Endothelial cell (in vitro differentiated cells): Measurements from ENCODE around the gene KIF20B. TPM values are rescaled to one million over a fixed set of nuclear protein-coding genes. Genes with fewer than 3 reads are reported as not detected.

ENCODE experiments used
- DNase-seq: peaks from one replicate; pipeline ENCODE4 v3.0.0; 2021; ENCODE audit warnings: low spot score
- H3K27ac Mint-ChIP-seq: one replicate; pipeline ENCODE4 v1.8.0; 2021; ENCODE audit warnings: mixed read lengths, inconsistent platforms; ENCODE audit not compliant: unreplicated experiment
- H3K27me3 Mint-ChIP-seq: one replicate; pipeline ENCODE4 v1.8.0; 2021; ENCODE audit warnings: mild to moderate bottlenecking, moderate library complexity, mixed read lengths, inconsistent platforms; ENCODE audit not compliant: unreplicated experiment
- H3K36me3 Mint-ChIP-seq: one replicate; pipeline ENCODE4 v1.8.0; 2021; ENCODE audit warnings: mild to moderate bottlenecking, low read depth, mixed read lengths, inconsistent platforms; ENCODE audit not compliant: unreplicated experiment
- H3K4me1 Mint-ChIP-seq: one replicate; pipeline ENCODE4 v1.8.0; 2021; ENCODE audit warnings: mild to moderate bottlenecking, mixed read lengths, inconsistent platforms; ENCODE audit not compliant: unreplicated experiment
- H3K4me3 Mint-ChIP-seq: one replicate; pipeline ENCODE4 v1.8.0; 2021; ENCODE audit warnings: mild to moderate bottlenecking, mixed read lengths, inconsistent platforms; ENCODE audit not compliant: unreplicated experiment
- H3K9me3 Mint-ChIP-seq: one replicate; pipeline ENCODE4 v1.8.0; 2021; ENCODE audit warnings: mixed read lengths, inconsistent platforms; ENCODE audit not compliant: unreplicated experiment
- total RNA-seq: library from RNA; stranded (reverse); fragmentation: NEBNext Ultra II Directional; extraction: Animal tissue kit (Norgen Biotek cat#: 25700); gene quantifications from one replicate; pipeline ENCODE4 v1.2.1, GENCODE V29; 2021; ENCODE audit not compliant: unreplicated experiment
- TF ChIP-seq, protein P1 (sequence below): fragments of 200-600 bp; sonication (generic); IDR thresholded peaks from one replicate; pipeline ENCODE4 v1.5.0; 2021; ENCODE audit warnings: antibody characterized with exemption; ENCODE audit not compliant: unreplicated experiment

The KIF20B gene
- total RNA-seq, 1 donor from 2014 or later = 12.9 TPM

DNA sequence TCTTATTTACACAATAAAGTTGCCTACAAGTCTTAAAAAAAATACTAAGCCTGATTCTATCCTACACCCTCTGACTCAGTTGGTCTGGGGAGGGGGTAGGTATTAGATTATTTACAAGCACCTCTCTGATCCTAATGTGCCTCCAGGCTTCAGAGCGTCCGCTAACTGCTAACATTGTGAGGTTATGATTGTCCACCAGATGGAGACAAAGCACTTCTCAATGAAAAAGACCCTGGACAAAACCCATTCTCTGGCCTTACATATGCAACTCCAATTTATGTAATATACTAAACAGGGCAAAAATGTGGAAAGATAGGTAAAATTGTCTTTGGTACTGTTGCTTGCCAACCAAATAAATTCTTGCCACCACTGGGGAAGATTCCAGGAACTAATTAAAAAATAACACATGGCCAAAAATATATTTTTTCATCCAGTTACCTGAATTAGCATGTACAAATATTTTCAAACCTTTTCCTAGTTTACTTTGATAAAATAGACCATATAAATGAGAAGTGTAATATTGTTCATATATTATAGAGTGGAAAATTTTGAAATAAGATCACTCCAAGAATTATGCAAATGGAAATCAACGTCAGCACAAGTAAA lies 92.4 kb downstream of the KIF20B start:
- TF ChIP-seq, protein P1, sequence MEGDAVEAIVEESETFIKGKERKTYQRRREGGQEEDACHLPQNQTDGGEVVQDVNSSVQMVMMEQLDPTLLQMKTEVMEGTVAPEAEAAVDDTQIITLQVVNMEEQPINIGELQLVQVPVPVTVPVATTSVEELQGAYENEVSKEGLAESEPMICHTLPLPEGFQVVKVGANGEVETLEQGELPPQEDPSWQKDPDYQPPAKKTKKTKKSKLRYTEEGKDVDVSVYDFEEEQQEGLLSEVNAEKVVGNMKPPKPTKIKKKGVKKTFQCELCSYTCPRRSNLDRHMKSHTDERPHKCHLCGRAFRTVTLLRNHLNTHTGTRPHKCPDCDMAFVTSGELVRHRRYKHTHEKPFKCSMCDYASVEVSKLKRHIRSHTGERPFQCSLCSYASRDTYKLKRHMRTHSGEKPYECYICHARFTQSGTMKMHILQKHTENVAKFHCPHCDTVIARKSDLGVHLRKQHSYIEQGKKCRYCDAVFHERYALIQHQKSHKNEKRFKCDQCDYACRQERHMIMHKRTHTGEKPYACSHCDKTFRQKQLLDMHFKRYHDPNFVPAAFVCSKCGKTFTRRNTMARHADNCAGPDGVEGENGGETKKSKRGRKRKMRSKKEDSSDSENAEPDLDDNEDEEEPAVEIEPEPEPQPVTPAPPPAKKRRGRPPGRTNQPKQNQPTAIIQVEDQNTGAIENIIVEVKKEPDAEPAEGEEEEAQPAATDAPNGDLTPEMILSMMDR = peak; percentile 82
- H3K4me1 Mint-ChIP-seq = peaks cover 7% of the 10 kb centered on the region
- no peak overlapping the region for H3K4me3 Mint-ChIP-seq
- DNase-seq = peak; percentile 54
- no peaks in the 10 kb centered on the region for H3K9me3 Mint-ChIP-seq
- H3K36me3 Mint-ChIP-seq = no peaks in the 10 kb centered on the region
- no peak overlapping the region for H3K27ac Mint-ChIP-seq
- H3K27me3 Mint-ChIP-seq = no peaks in the 10 kb centered on the region

DNA sequence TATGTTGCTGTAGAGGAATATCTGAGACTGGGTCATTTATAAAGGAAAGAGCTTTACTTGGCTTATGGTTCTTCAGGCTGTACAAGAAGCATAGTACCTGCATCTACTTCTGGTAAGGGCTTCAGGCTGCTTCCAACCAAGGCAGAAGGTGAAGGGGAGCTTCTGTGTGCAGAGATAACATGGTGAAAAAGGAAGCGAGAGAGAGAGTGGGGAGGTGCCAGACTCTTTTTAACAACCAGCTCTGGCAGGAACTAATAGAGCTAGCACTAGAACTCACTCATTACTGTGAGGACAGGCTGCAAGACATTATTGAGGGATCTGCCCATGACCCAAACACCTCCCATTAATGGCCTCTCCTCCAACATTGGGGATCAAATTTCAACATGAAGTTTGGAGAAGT lies 94.5 kb downstream of the KIF20B start:
- no peaks in the 10 kb centered on the region for H3K9me3 Mint-ChIP-seq
- no peak overlapping the region for H3K27ac Mint-ChIP-seq
- no peak overlapping the region for H3K4me3 Mint-ChIP-seq
- H3K4me1 Mint-ChIP-seq = peaks cover 3% of the 10 kb centered on the region
- no peak for DNase-seq
- TF ChIP-seq, protein P1 = no peak
- no peaks in the 10 kb centered on the region for H3K36me3 Mint-ChIP-seq
- H3K27me3 Mint-ChIP-seq = no peaks in the 10 kb centered on the region

DNA sequence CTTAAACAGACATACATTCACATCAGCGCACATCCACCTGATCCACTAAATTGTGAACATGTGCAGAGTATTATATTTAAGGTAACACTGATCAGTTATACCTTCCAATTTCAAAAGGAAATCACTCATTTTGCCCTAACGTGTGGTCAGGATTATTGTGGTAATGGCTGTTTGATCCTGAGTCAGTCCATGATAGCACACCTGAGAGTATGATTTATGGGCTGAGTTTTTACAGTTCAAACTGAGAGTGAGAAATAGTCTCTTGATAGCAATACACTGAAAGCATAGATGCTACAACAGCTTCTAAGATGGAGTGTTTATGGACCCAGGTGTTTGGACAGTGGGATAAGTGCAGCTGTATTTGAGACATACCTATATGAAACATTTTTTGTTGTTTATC lies 96.7 kb downstream of the KIF20B start:
- no peak for DNase-seq
- TF ChIP-seq, protein P1 = no peak
- no peaks in the 10 kb centered on the region for H3K9me3 Mint-ChIP-seq
- H3K4me1 Mint-ChIP-seq = peaks cover 3% of the 10 kb centered on the region
- H3K4me3 Mint-ChIP-seq = no peak overlapping the region
- H3K36me3 Mint-ChIP-seq = no peaks in the 10 kb centered on the region
- H3K27me3 Mint-ChIP-seq = no peaks in the 10 kb centered on the region
- no peak overlapping the region for H3K27ac Mint-ChIP-seq

DNA sequence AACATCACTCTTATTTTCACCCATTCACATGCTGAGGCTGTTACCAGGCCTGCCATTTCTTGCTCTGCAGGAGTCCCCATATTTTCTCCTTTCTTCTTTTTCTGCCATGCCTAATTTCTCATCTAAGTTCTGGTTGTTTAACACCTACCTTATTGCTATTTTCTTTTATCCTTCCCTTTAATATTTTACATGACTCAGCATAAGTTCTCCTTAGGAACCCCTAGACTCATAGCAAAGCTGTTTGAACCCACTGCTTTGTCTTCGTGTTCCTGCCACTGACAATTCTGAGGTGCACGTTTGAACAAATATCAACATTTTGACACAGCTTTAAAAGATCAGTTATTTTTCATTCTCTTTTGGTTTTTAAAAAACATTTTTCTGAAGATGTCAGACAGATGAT lies 98.2 kb downstream of the KIF20B start:
- H3K4me1 Mint-ChIP-seq = peaks cover 3% of the 10 kb centered on the region
- no peaks in the 10 kb centered on the region for H3K27me3 Mint-ChIP-seq
- H3K27ac Mint-ChIP-seq = no peak overlapping the region

DNA sequence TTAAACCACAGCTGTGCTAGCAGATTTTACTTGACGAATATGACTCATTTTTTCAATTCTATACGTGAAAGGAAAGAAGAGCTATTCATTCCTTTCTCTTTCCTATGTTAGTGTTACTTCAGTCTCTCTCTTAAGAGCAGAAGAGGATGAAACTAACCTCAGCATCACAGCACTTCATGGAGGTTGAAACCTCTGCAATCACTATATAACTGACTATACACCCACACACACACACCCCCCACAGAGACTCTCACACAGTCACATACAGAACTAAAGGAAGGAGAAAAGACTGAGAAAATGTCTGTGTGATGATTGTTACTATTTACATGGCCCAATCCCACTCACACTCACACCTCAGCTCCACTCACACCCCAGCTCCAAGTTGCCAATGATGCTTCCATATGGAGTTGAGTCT lies 104.2 kb downstream of the KIF20B start:
- Mint-ChIP-seq H3K9me3 (no peaks in the 10 kb centered on the region), H3K4me3 (no peak overlapping the region)

More for the DNA sequence above, 98.2 kb downstream of the KIF20B start:
- TF ChIP-seq, protein P1 = no peak
- H3K36me3 Mint-ChIP-seq = no peaks in the 10 kb centered on the region
- H3K4me3 Mint-ChIP-seq = no peak overlapping the region
- no peaks in the 10 kb centered on the region for H3K9me3 Mint-ChIP-seq
- DNase-seq = no peak

More for the DNA sequence above, 104.2 kb downstream of the KIF20B start:
- no peak for DNase-seq
- no peaks in the 10 kb centered on the region for H3K27me3 Mint-ChIP-seq
- H3K36me3 Mint-ChIP-seq = no peaks in the 10 kb centered on the region
- TF ChIP-seq, protein P1 = no peak
- peaks cover 8% of the 10 kb centered on the region for H3K4me1 Mint-ChIP-seq
- no peak overlapping the region for H3K27ac Mint-ChIP-seq
